OCI-LY7 (cell line): ENCODE results near the gene CDK17.

ENCODE experiments used
- EZH2phosphoT487 ChIP-seq: fragments of 200-600 bp; sonication (generic); IDR thresholded peaks from 2 replicates; pipeline ENCODE4 v1.6.1; 2018; ENCODE audit warnings: low read depth, borderline replicate concordance, mild to moderate bottlenecking, mixed run types, antibody characterized with exemption, low read length, moderate library complexity, mixed read lengths
- TF ChIP-seq, protein P1 (sequence below): fragments of 200-600 bp; sonication (generic); conservative IDR thresholded peaks from 2 replicates; pipeline ENCODE4 v1.5.1; 2014; ENCODE audit warnings: mild to moderate bottlenecking, antibody characterized with exemption, low read length, moderate library complexity, mixed read lengths

- TF ChIP-seq, protein P1, sequence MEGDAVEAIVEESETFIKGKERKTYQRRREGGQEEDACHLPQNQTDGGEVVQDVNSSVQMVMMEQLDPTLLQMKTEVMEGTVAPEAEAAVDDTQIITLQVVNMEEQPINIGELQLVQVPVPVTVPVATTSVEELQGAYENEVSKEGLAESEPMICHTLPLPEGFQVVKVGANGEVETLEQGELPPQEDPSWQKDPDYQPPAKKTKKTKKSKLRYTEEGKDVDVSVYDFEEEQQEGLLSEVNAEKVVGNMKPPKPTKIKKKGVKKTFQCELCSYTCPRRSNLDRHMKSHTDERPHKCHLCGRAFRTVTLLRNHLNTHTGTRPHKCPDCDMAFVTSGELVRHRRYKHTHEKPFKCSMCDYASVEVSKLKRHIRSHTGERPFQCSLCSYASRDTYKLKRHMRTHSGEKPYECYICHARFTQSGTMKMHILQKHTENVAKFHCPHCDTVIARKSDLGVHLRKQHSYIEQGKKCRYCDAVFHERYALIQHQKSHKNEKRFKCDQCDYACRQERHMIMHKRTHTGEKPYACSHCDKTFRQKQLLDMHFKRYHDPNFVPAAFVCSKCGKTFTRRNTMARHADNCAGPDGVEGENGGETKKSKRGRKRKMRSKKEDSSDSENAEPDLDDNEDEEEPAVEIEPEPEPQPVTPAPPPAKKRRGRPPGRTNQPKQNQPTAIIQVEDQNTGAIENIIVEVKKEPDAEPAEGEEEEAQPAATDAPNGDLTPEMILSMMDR = no peak
- TF ChIP-seq EZH2phosphoT487 = no peak
Measured at GRCh38 chr12:96239711-96240635, 160.3 kb downstream of the CDK17 start.
